HepG2 (cell line): Measurements from ENCODE around the gene TMEM97. TPM values are rescaled to one million over a fixed set of nuclear protein-coding genes. Genes with fewer than 3 reads are reported as not detected.
A peak's percentile ranks its signal among the peaks of the same experiment; 100 is the strongest.

ENCODE experiments used
- ATAC-seq: fragments of 200-7000 bp; cut with Tn5 transposase; 3 replicates; pipeline ENCODE4 v1.9.1; 2020; ENCODE audit warnings: mild to moderate bottlenecking, moderate library complexity
- BruUV-seq: library from RNA; stranded (reverse); fragments of 400-500 nt; replicated peaks from 2 replicates; lab custom pipeline; 2021; lab: Mats Ljungman, UMichigan
- CTCF ChIA-PET: fragments of 300-600 bp; formaldehyde crosslinking; extraction: SDS; loops from one replicate; lab custom pipeline; 2021; ENCODE audit warnings: low total read pairs, inconsistent platforms, low intra/inter-chr PET ratio; lab: Yijun Ruan, JAX
- POLR2A ChIA-PET: fragments of 350-600 bp; sonication (Branson Sonifier 250); formaldehyde crosslinking; loops from one replicate; lab custom pipeline; 2020; ENCODE audit warnings: antibody characterized with exemption, inconsistent platforms; lab: Yijun Ruan, JAX
- DNase-seq: peaks from one replicate; pipeline ENCODE4 v3.0.0-alpha.2; 2015; ENCODE audit warnings: low spot score
- FAIRE-seq: peaks from 3 replicates; lab custom pipeline; 2011; peaks lifted over from hg19 to GRCh38; lab: Jason Lieb, UNC
- H2AFZ ChIP-seq: one replicate; pipeline ENCODE4 v1.6.1; 2011; ENCODE audit warnings: low read length, inconsistent platforms
- H3K27ac ChIP-seq: fragments of 300-600 bp; 3 replicates; pipeline ENCODE4 v1.8.0; 2011; ENCODE audit warnings: mixed run types, mild to moderate bottlenecking, mixed read lengths, low read length, inconsistent platforms; ENCODE audit not compliant: insufficient read depth; ENCODE audit errors: extremely low read length
- H3K27me3 ChIP-seq, 2 experiments: fragments of 200-600 bp in 1 of 2; 2 replicates in 1 of 2; 3 replicates in 1 of 2; pipeline versions ENCODE4 v1.6.0 to v1.8.0; 2011; ENCODE audit warnings: low read length in 2 of 2, mild to moderate bottlenecking in 2 of 2, moderate library complexity in 2 of 2, inconsistent platforms in 1 of 2; ENCODE audit not compliant: insufficient read depth in 2 of 2, control insufficient read depth in 1 of 2
- H3K36me3 ChIP-seq, 2 experiments: fragments of 200-600 bp in 1 of 2; replicated peaks in 1 of 2; 2 replicates in 1 of 2; 3 replicates in 1 of 2; pipeline versions ENCODE4 v1.5.1 to v1.8.0; 2011; ENCODE audit warnings: low read length in 2 of 2, inconsistent platforms in 1 of 2; ENCODE audit not compliant: insufficient read depth in 2 of 2, control insufficient read depth in 1 of 2
- H3K4me1 ChIP-seq: 2 replicates; pipeline ENCODE4 v1.5.1; 2012; ENCODE audit warnings: low read length, inconsistent platforms; ENCODE audit not compliant: insufficient read depth
- H3K4me2 ChIP-seq: 2 replicates; pipeline ENCODE4 v1.6.0; 2011; ENCODE audit warnings: low read depth, low read length, inconsistent platforms
- H3K4me3 ChIP-seq, 3 experiments: fragments of 200-600 bp in 1 of 3; sonication (generic), shearing (Covaris generic) in 1 of 3; replicated peaks in 1 of 3; 2 replicates each; pipeline ENCODE4 v1.5.1; 2011 to 2016; ENCODE audit warnings: low read length in 3 of 3, inconsistent platforms in 2 of 3, low read depth in 2 of 3, mild to moderate bottlenecking in 2 of 3, control low read depth in 1 of 3, mixed read lengths in 1 of 3; ENCODE audit not compliant: insufficient read depth in 1 of 3
- H3K79me2 ChIP-seq: one replicate; pipeline ENCODE4 v1.6.1; 2011; ENCODE audit warnings: low read length, inconsistent platforms; ENCODE audit not compliant: insufficient read depth
- H3K9ac ChIP-seq: 2 replicates; pipeline ENCODE4 v1.6.0; 2011; ENCODE audit warnings: mild to moderate bottlenecking, low read depth, low read length, inconsistent platforms; ENCODE audit not compliant: insufficient read depth
- H3K9me3 ChIP-seq: 2 replicates; pipeline ENCODE4 v1.5.1; 2012; ENCODE audit warnings: mild to moderate bottlenecking, low read length
- H4K20me1 ChIP-seq: 2 replicates; pipeline ENCODE4 v1.6.0; 2011; ENCODE audit warnings: inconsistent platforms, mild to moderate bottlenecking, low read length, moderate library complexity; ENCODE audit not compliant: insufficient read depth
- CHD2 ChIP-seq: IDR thresholded peaks from 2 replicates; pipeline ENCODE4 v1.6.1; 2011; ENCODE audit warnings: low read depth, low read length, improper control_type of control experiment
- ELF1 ChIP-seq: sonication (generic); formaldehyde crosslinking; IDR thresholded peaks from 2 replicates; pipeline ENCODE4 v1.4.0; 2020; ENCODE audit warnings: missing genetic modification reagents
- IKZF1 ChIP-seq: fragments of 450-650 bp; IDR thresholded peaks from 2 replicates; pipeline ENCODE4 v1.7.1; 2016
- KDM6A ChIP-seq: IDR thresholded peaks from 2 replicates; pipeline ENCODE4 v1.6.1; 2016; ENCODE audit warnings: low read depth
- KLF12 ChIP-seq: sonication (generic); formaldehyde crosslinking; IDR thresholded peaks from 2 replicates; pipeline ENCODE4 v1.4.0; 2020; ENCODE audit warnings: missing genetic modification reagents, borderline replicate concordance
- KLF9 ChIP-seq: IDR thresholded peaks from 2 replicates; pipeline ENCODE4 v1.6.1; 2016; ENCODE audit warnings: low read depth
- TAF15 ChIP-seq: fragments of 200-400 bp; formaldehyde crosslinking; IDR thresholded peaks from one replicate; pipeline ENCODE4 v1.6.1; 2018; ENCODE audit warnings: mild to moderate bottlenecking, low read depth, low read length; ENCODE audit not compliant: poor library complexity, severe bottlenecking
- TMF1 ChIP-seq: sonication (generic); formaldehyde crosslinking; IDR thresholded peaks from 2 replicates; pipeline ENCODE4 v1.8.1; 2022; ENCODE audit warnings: low read depth, missing genetic modification reagents
- WIZ ChIP-seq: sonication (generic); formaldehyde crosslinking; IDR thresholded peaks from 2 replicates; pipeline ENCODE4 v1.5.1; 2020; ENCODE audit warnings: mild to moderate bottlenecking, missing genetic modification reagents
- ZFP82 ChIP-seq: sonication (generic); formaldehyde crosslinking; IDR thresholded peaks from 2 replicates; pipeline ENCODE4 v1.5.1; 2020; ENCODE audit warnings: mild to moderate bottlenecking, missing genetic modification reagents, borderline replicate concordance
- ZNF598 ChIP-seq: sonication (generic); formaldehyde crosslinking; IDR thresholded peaks from 2 replicates; pipeline ENCODE4 v1.5.1; 2020; ENCODE audit warnings: mild to moderate bottlenecking, missing genetic modification reagents, borderline replicate concordance
- ZNF614 ChIP-seq: IDR thresholded peaks from 2 replicates; pipeline ENCODE4 v1.6.1; 2018; ENCODE audit warnings: missing biosample characterization, missing genetic modification reagents, inconsistent platforms, borderline replicate concordance
- WGBS: methylation state at CpG from one replicate; pipeline ENCODE4 v1.1.6; 2017; ENCODE audit warnings: low lambda C conversion rate; 5-methylcytosine and 5-hydroxymethylcytosine counted together
- in situ Hi-C: cut with HindIII; loops from 2 replicates; pipeline ENCODE4 v1.10.0; 2017; ENCODE audit warnings: low pct_unique_long_range_greater_than_20kb; ENCODE audit not compliant: extremely low pct_ligation_motif_present
- intact Hi-C: fragments of 100-400 bp; cut with micrococcal nuclease; formaldehyde crosslinking; loops from one replicate; pipeline ENCODE4 v1.10.0; 2022; ENCODE audit not compliant: unreplicated experiment
- polyA plus RNA-seq, 8 experiments: library from polyadenylated mRNA; depleted of rRNA in 3 of 8; stranded (reverse) in 7 of 8; unstranded in 1 of 8; fragments of >200 nt; fragmentation: Illumina TruSeq in 4 of 8; extraction: Trizol in 4 of 8; gene quantifications; 2 replicates each; pipeline versions ENCODE4 v1.2.1 to v1.2.3, GENCODE V29; 2011 to 2016; ENCODE audit warnings: low read depth in 4 of 8, missing spikeins in 1 of 8, mixed read lengths in 1 of 8; ENCODE audit not compliant: insufficient read depth in 1 of 8
- total RNA-seq, 5 experiments: library from RNA; depleted of rRNA; stranded (reverse); fragments of >200 nt; fragmentation: Illumina TruSeq; extraction: Trizol; gene quantifications; 2 replicates each; pipeline ENCODE4 v1.2.3, GENCODE V29; 2016; ENCODE audit warnings: low read depth in 1 of 5
- TF ChIP-seq, protein P1 (sequence below): sonication (generic); formaldehyde crosslinking; conservative IDR thresholded peaks from 2 replicates; pipeline ENCODE4 v1.4.0; 2020; ENCODE audit warnings: mild to moderate bottlenecking, missing genetic modification reagents, moderate library complexity
- TF ChIP-seq, protein P2 (sequence below): sonication (generic); formaldehyde crosslinking; IDR thresholded peaks from 2 replicates; pipeline ENCODE4 v1.5.0; 2020; ENCODE audit warnings: mild to moderate bottlenecking, missing genetic modification reagents
- TF ChIP-seq, protein P3 (sequence below): fragments of 450-650 bp; IDR thresholded peaks from 2 replicates; pipeline ENCODE4 v1.6.1; 2017
- TF ChIP-seq, protein P4 (sequence below): sonication (generic); formaldehyde crosslinking; conservative IDR thresholded peaks from 2 replicates; pipeline ENCODE4 v1.4.0; 2020; ENCODE audit warnings: missing genetic modification reagents

TMEM97 gene
- total and polyA plus RNA-seq, 2 of the 13 experiments (the other 11 are each of a cell fraction or from before 2014, with no cell fraction given) = 69.6 to 137 TPM

DNA sequence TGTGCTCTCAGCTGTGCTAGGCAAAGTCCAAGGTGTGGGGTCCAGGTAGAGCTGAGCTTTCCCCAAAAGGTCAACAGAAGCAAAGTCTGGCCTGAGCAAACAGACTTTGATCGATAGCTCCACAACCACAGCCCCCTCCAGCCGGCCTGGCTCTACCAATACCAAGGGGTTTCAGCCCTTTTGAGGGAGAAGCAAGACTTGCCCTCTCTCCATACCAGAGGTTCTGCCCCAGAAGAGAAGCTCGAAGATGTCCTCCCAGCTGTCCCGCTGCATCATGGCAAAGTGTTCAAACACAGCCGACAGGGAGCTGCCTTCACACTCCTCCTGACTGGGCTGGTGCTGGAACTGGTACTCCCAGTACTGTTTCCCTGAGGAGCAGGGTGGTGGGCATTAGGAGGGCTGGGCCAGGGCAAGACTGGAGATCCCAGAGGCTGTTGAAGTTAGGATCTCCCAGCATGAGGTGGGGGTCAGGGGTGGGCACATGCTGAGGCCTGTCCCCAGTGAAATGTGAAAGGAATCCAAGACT lies 49.4 kb downstream of the TMEM97 start:
- H3K9me3 ChIP-seq = no peaks in the 10 kb centered on the region
- H3K9ac ChIP-seq = peak overlapping the region; percentile 74
- intact Hi-C loops (no loop called here), in situ Hi-C loops (no loop called here)
- H3K4me3 ChIP-seq = peak overlapping the region; percentile 4 to 77 (median 28); a peak in 5 of 6 replicates
- no peaks in the 10 kb centered on the region for H4K20me1 ChIP-seq
- no TSS peak for BruUV-seq
- H2AFZ ChIP-seq = no peak overlapping the region
- ChIA-PET CTCF (no interaction called here), POLR2A (interaction anchor here (0.5 to 8.3 kb wide), 19 partner anchors 11 to 119 kb away, joined by 3 to 183 read pairs (median 6); partner anchors contain the start of genes IFT20, POLDIP2, SLC46A1 and TMEM97)
- peak; percentile 53 for ATAC-seq
- peak overlapping the region; percentile 96 for H3K4me2 ChIP-seq
- peaks cover 7% of the 10 kb centered on the region for H3K79me2 ChIP-seq
- peak; percentile 88 for DNase-seq
- H3K27ac ChIP-seq = peak overlapping the region; percentile 92
- H3K36me3 ChIP-seq = peaks cover 2 to 8% of the 10 kb centered on the region in 2 experiments; a peak in 3 of 5 replicates
- 0% methylated on average over 2 of the region's 5 CpGs for WGBS
- peak; percentile 96 for FAIRE-seq
- H3K4me1 ChIP-seq = peaks cover 52% of the 10 kb centered on the region
- H3K27me3 ChIP-seq = no peaks in the 10 kb centered on the region
- TF ChIP-seq, protein P1, sequence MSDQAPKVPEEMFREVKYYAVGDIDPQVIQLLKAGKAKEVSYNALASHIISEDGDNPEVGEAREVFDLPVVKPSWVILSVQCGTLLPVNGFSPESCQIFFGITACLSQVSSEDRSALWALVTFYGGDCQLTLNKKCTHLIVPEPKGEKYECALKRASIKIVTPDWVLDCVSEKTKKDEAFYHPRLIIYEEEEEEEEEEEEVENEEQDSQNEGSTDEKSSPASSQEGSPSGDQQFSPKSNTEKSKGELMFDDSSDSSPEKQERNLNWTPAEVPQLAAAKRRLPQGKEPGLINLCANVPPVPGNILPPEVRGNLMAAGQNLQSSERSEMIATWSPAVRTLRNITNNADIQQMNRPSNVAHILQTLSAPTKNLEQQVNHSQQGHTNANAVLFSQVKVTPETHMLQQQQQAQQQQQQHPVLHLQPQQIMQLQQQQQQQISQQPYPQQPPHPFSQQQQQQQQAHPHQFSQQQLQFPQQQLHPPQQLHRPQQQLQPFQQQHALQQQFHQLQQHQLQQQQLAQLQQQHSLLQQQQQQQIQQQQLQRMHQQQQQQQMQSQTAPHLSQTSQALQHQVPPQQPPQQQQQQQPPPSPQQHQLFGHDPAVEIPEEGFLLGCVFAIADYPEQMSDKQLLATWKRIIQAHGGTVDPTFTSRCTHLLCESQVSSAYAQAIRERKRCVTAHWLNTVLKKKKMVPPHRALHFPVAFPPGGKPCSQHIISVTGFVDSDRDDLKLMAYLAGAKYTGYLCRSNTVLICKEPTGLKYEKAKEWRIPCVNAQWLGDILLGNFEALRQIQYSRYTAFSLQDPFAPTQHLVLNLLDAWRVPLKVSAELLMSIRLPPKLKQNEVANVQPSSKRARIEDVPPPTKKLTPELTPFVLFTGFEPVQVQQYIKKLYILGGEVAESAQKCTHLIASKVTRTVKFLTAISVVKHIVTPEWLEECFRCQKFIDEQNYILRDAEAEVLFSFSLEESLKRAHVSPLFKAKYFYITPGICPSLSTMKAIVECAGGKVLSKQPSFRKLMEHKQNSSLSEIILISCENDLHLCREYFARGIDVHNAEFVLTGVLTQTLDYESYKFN (CRISPR knock-in tag) = peak; percentile 100
- TF ChIP-seq TAF15 (no peak), CHD2 (peak; percentile 26; the same call in 1 of the 2 replicates), KDM6A (CRISPR knock-in tag) (peak; percentile 99), KLF9 (CRISPR knock-in tag) (no peak), ZNF614 (CRISPR knock-in tag) (peak; percentile 44; the same call in 1 of the 2 replicates), KLF12 (CRISPR knock-in tag) (peak; percentile 91), TMF1 (no peak), WIZ (CRISPR knock-in tag) (no peak), IKZF1 (no peak), ZNF598 (CRISPR knock-in tag) (no peak), ZFP82 (CRISPR knock-in tag) (0 out of 2 replicates have a peak, but pooled peaks have one; percentile 52), ELF1 (CRISPR knock-in tag) (peak; percentile 25; the same call in 1 of the 2 replicates)
- TF ChIP-seq, protein P2, sequence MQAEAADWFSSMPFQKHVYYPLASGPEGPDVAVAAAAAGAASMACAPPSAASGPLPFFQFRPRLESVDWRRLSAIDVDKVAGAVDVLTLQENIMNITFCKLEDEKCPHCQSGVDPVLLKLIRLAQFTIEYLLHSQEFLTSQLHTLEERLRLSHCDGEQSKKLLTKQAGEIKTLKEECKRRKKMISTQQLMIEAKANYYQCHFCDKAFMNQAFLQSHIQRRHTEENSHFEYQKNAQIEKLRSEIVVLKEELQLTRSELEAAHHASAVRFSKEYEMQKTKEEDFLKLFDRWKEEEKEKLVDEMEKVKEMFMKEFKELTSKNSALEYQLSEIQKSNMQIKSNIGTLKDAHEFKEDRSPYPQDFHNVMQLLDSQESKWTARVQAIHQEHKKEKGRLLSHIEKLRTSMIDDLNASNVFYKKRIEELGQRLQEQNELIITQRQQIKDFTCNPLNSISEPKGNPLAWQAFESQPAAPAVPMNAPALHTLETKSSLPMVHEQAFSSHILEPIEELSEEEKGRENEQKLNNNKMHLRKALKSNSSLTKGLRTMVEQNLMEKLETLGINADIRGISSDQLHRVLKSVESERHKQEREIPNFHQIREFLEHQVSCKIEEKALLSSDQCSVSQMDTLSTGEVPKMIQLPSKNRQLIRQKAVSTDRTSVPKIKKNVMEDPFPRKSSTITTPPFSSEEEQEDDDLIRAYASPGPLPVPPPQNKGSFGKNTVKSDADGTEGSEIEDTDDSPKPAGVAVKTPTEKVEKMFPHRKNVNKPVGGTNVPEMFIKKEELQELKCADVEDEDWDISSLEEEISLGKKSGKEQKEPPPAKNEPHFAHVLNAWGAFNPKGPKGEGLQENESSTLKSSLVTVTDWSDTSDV (CRISPR knock-in tag) = no peak
- TF ChIP-seq, protein P3, sequence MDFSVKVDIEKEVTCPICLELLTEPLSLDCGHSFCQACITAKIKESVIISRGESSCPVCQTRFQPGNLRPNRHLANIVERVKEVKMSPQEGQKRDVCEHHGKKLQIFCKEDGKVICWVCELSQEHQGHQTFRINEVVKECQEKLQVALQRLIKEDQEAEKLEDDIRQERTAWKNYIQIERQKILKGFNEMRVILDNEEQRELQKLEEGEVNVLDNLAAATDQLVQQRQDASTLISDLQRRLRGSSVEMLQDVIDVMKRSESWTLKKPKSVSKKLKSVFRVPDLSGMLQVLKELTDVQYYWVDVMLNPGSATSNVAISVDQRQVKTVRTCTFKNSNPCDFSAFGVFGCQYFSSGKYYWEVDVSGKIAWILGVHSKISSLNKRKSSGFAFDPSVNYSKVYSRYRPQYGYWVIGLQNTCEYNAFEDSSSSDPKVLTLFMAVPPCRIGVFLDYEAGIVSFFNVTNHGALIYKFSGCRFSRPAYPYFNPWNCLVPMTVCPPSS = no peak
- TF ChIP-seq, protein P4, sequence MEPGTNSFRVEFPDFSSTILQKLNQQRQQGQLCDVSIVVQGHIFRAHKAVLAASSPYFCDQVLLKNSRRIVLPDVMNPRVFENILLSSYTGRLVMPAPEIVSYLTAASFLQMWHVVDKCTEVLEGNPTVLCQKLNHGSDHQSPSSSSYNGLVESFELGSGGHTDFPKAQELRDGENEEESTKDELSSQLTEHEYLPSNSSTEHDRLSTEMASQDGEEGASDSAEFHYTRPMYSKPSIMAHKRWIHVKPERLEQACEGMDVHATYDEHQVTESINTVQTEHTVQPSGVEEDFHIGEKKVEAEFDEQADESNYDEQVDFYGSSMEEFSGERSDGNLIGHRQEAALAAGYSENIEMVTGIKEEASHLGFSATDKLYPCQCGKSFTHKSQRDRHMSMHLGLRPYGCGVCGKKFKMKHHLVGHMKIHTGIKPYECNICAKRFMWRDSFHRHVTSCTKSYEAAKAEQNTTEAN (CRISPR knock-in tag) = 0 out of 2 replicates have a peak, but pooled peaks have one; percentile 62
